Caco-2 (cell line): ENCODE measurements around the gene SHB. TPM values are rescaled to one million over a fixed set of nuclear protein-coding genes. Genes with fewer than 3 reads are reported as not detected.

Experiments used
- BruUV-seq: library from RNA; stranded (reverse); fragments of 400-500 nt; replicated peaks from 2 replicates; lab custom pipeline; 2021; lab: Mats Ljungman, UMichigan
- CTCF ChIA-PET: fragments of 300-600 bp; sonication (Branson Sonifier 250); formaldehyde crosslinking; loops from one replicate; lab custom pipeline; 2022; ENCODE audit warnings: antibody characterized with exemption; lab: Charles Lee
- POLR2A ChIA-PET: fragments of 300-600 bp; sonication (Branson Sonifier 250); formaldehyde crosslinking; loops from one replicate; lab custom pipeline; 2022; ENCODE audit warnings: antibody characterized with exemption; lab: Charles Lee
- DNase-seq, 2 experiments: peaks; one replicate each; pipeline versions ENCODE4 v3.0.0 to v3.0.0-alpha.2; 2020 to 2022
- H3K27me3 ChIP-seq: replicated peaks from 2 replicates; pipeline ENCODE4 v1.6.0; 2011; ENCODE audit warnings: low read length; ENCODE audit not compliant: control insufficient read depth, insufficient read depth
- H3K36me3 ChIP-seq: 2 replicates; pipeline ENCODE4 v1.5.1; 2011; ENCODE audit warnings: low read length; ENCODE audit not compliant: control insufficient read depth, insufficient read depth
- H3K4me1 ChIP-seq: fragments of 250-450 bp; sonication (Bioruptor Pico); 2 replicates; pipeline ENCODE4 v1.5.1; 2020; ENCODE audit warnings: mild to moderate bottlenecking
- H3K4me3 ChIP-seq: 2 replicates; pipeline ENCODE4 v1.5.1; 2011; ENCODE audit warnings: low read depth, mild to moderate bottlenecking, control low read depth, low read length
- H3K9me3 ChIP-seq: fragments of 250-450 bp; sonication (Bioruptor Pico); 2 replicates; pipeline ENCODE4 v1.5.1; 2020; ENCODE audit warnings: mild to moderate bottlenecking, moderate library complexity
- H3K27ac Mint-ChIP-seq: one replicate; pipeline ENCODE4 v1.8.0; 2022; ENCODE audit warnings: mixed read lengths; ENCODE audit not compliant: unreplicated experiment
- H3K27me3 Mint-ChIP-seq: one replicate; pipeline ENCODE4 v1.8.0; 2022; ENCODE audit warnings: mixed read lengths; ENCODE audit not compliant: insufficient read depth, unreplicated experiment
- H3K36me3 Mint-ChIP-seq: one replicate; pipeline ENCODE4 v1.8.0; 2022; ENCODE audit warnings: mild to moderate bottlenecking, mixed read lengths; ENCODE audit not compliant: insufficient read depth, unreplicated experiment
- H3K4me1 Mint-ChIP-seq: one replicate; pipeline ENCODE4 v1.8.0; 2022; ENCODE audit warnings: low read depth, mixed read lengths; ENCODE audit not compliant: unreplicated experiment
- H3K4me3 Mint-ChIP-seq: one replicate; pipeline ENCODE4 v1.8.0; 2022; ENCODE audit warnings: mild to moderate bottlenecking, moderate library complexity, mixed read lengths; ENCODE audit not compliant: unreplicated experiment
- H3K9me3 Mint-ChIP-seq: one replicate; pipeline ENCODE4 v1.8.0; 2022; ENCODE audit warnings: mixed read lengths; ENCODE audit not compliant: unreplicated experiment
- CTCF ChIP-seq, 2 experiments: fragments of 200-600 bp in 1 of 2; IDR thresholded peaks; 1 replicate in 1 of 2; 2 replicates in 1 of 2; pipeline versions ENCODE4 v1.5.1 to v1.8.0; 2011 to 2022; ENCODE audit warnings: antibody characterized with exemption in 1 of 2, control low read depth in 1 of 2, inconsistent platforms in 1 of 2, low read depth in 1 of 2, low read length in 1 of 2, mild to moderate bottlenecking in 1 of 2, moderate library complexity in 1 of 2; ENCODE audit not compliant: insufficient read depth in 1 of 2, severe bottlenecking in 1 of 2, unreplicated experiment in 1 of 2
- intact Hi-C: fragments of 100-400 bp; cut with micrococcal nuclease; formaldehyde crosslinking; loops from one replicate; pipeline ENCODE4 v1.10.0; 2022; ENCODE audit not compliant: unreplicated experiment
- total RNA-seq: library from RNA; stranded (reverse); gene quantifications from 2 replicates; pipeline ENCODE4 v1.2.3, GENCODE V29; 2022

SHB gene
- total RNA-seq, 1 experiment from 2014 or later, result 18.3 TPM

- Mint-ChIP-seq H3K9me3 (no peaks in the 10 kb centered on the region), H3K4me3 (no peak overlapping the region), H3K4me1 (peaks cover 50% of the 10 kb centered on the region), H3K27me3 (no peaks in the 10 kb centered on the region), H3K36me3 (peaks cover 30% of the 10 kb centered on the region), H3K27ac (peak overlapping the region; percentile 19)
- no peak for TF ChIP-seq CTCF (IDR thresholded peaks at IDR 0.05; ENCODE audit: insufficient read depth in 1 of 2, low read depth in 1 of 2, low read length in 1 of 2, severe bottlenecking in 1 of 2, unreplicated experiment in 1 of 2)
- Histone ChIP-seq H3K36me3 (no peaks in the 10 kb centered on the region), H3K4me1 (peaks cover 89% of the 10 kb centered on the region), H3K9me3 (no peaks in the 10 kb centered on the region), H3K27me3 (no peaks in the 10 kb centered on the region), H3K4me3 (no peak overlapping the region)
- no TSS peak for BruUV-seq
- POLR2A ChIA-PET, result interaction anchor here (4.2 kb wide), 1 partner anchor 25 kb away, joined by 18 read pairs; no protein-coding TSS in a partner anchor
- CTCF ChIA-PET, result no interaction called here
- DNase-seq, result no peak
- intact Hi-C loops, result no loop called here
Measured at GRCh38 chr9:38022203-38022895, 46.7 kb downstream of the SHB start.

GRCh38 chr9:38020151-38021076 lies 48.6 kb downstream of the SHB start:
- peaks cover 57% of the 10 kb centered on the region for H3K4me1 Mint-ChIP-seq
- H3K27me3 ChIP-seq, result no peaks in the 10 kb centered on the region
- H3K36me3 ChIP-seq, result no peaks in the 10 kb centered on the region
- ChIA-PET CTCF (interaction anchor here (0.6 to 1.2 kb wide), 3 partner anchors 16 to 107 kb away, joined by 3 to 5 read pairs (median 3); no protein-coding TSS in a partner anchor), POLR2A (no interaction called here)
- H3K36me3 Mint-ChIP-seq, result peaks cover 30% of the 10 kb centered on the region
- no peak overlapping the region for H3K4me3 Mint-ChIP-seq
- H3K27ac Mint-ChIP-seq, result peak overlapping the region; percentile 93
- peaks cover 78% of the 10 kb centered on the region for H3K4me1 ChIP-seq
- no peak overlapping the region for H3K4me3 ChIP-seq
- no peaks in the 10 kb centered on the region for H3K9me3 Mint-ChIP-seq
- BruUV-seq, result no TSS peak
- H3K27me3 Mint-ChIP-seq, result no peaks in the 10 kb centered on the region
- intact Hi-C loops, result no loop called here
- H3K9me3 ChIP-seq, result no peaks in the 10 kb centered on the region
- no peak for TF ChIP-seq CTCF (IDR thresholded peaks at IDR 0.05; ENCODE audit: insufficient read depth in 1 of 2, low read depth in 1 of 2, low read length in 1 of 2, severe bottlenecking in 1 of 2, unreplicated experiment in 1 of 2)
- DNase-seq, result no peak

GRCh38 chr9:38019731-38020130 lies 49.3 kb downstream of the SHB start:
- TF ChIP-seq CTCF (IDR thresholded peaks at IDR 0.05; ENCODE audit: insufficient read depth in 1 of 2, low read depth in 1 of 2, low read length in 1 of 2, severe bottlenecking in 1 of 2, unreplicated experiment in 1 of 2), result no peak
- Mint-ChIP-seq H3K27me3 (no peaks in the 10 kb centered on the region), H3K4me3 (no peak overlapping the region), H3K27ac (peak overlapping the region; percentile 93), H3K36me3 (peaks cover 24% of the 10 kb centered on the region), H3K9me3 (no peaks in the 10 kb centered on the region), H3K4me1 (peaks cover 50% of the 10 kb centered on the region)
- H3K36me3 ChIP-seq, result no peaks in the 10 kb centered on the region; the same call in 1 of the 2 replicates
- H3K4me1 ChIP-seq, result peaks cover 71% of the 10 kb centered on the region
- POLR2A ChIA-PET, result no interaction called here
- CTCF ChIA-PET, result interaction anchor here (0.6 to 1.2 kb wide), 3 partner anchors 17 to 106 kb away, joined by 3 to 5 read pairs (median 3); no protein-coding TSS in a partner anchor
- no peaks in the 10 kb centered on the region for H3K9me3 ChIP-seq
- H3K27me3 ChIP-seq, result no peaks in the 10 kb centered on the region
- no peak overlapping the region for H3K4me3 ChIP-seq
- BruUV-seq, result no TSS peak
- intact Hi-C loops, result no loop called here
- no peak for DNase-seq
